Endothelial cell of umbilical vein (primary cell): Measurements from ENCODE around the gene DRC7. TPM values are rescaled to one million over a fixed set of nuclear protein-coding genes. Genes with fewer than 3 reads are reported as not detected.

Experiments
- BruUV-seq: library from RNA; stranded (reverse); fragments of 400-500 nt; replicated peaks from 2 replicates; lab custom pipeline; 2021; lab: Mats Ljungman, UMichigan
- CTCF ChIA-PET: fragments of 300-600, 350-600 bp; sonication (Branson Sonifier 250); formaldehyde crosslinking; loops from one replicate; lab custom pipeline; 2021; ENCODE audit warnings: antibody characterized with exemption, inconsistent platforms; lab: Charles Lee
- POLR2A ChIA-PET: fragments of 300-600, 350-600 bp; sonication (Branson Sonifier 250); formaldehyde crosslinking; loops from one replicate; lab custom pipeline; 2021; ENCODE audit warnings: antibody characterized with exemption, inconsistent platforms; lab: Charles Lee
- DNase-seq: peaks from one replicate; pipeline ENCODE4 v3.0.0-alpha.2; 2011; ENCODE audit warnings: low read depth, low spot score
- FAIRE-seq: peaks from 2 replicates; lab custom pipeline; 2011; peaks lifted over from hg19 to GRCh38; lab: Jason Lieb, UNC
- H2AFZ ChIP-seq: 2 replicates; pipeline ENCODE4 v1.6.0; 2012; ENCODE audit warnings: low read depth, low read length, control low read depth, inconsistent platforms
- H3K27ac ChIP-seq: 2 replicates; pipeline ENCODE4 v1.5.1; 2011; ENCODE audit warnings: low read depth, mild to moderate bottlenecking, control low read depth, low read length, moderate library complexity; ENCODE audit not compliant: insufficient read depth
- H3K27me3 ChIP-seq, 2 experiments: 2 replicates each; pipeline versions ENCODE4 v1.6.0 to v1.6.1; 2011; ENCODE audit warnings: low read length in 2 of 2, mixed read lengths in 1 of 2; ENCODE audit not compliant: control insufficient read depth in 2 of 2, insufficient read depth in 2 of 2
- H3K36me3 ChIP-seq, 2 experiments: 2 replicates in 1 of 2; 3 replicates in 1 of 2; pipeline ENCODE4 v1.5.1; 2011; ENCODE audit warnings: low read length in 2 of 2, mild to moderate bottlenecking in 1 of 2, moderate library complexity in 1 of 2; ENCODE audit not compliant: control insufficient read depth in 2 of 2, insufficient read depth in 2 of 2; ENCODE audit errors: extremely low read depth in 1 of 2
- H3K4me1 ChIP-seq: 3 replicates; pipeline ENCODE4 v1.5.1; 2011; ENCODE audit warnings: mild to moderate bottlenecking, low read length; ENCODE audit not compliant: control insufficient read depth, insufficient read depth; ENCODE audit errors: extremely low read depth
- H3K4me2 ChIP-seq: 2 replicates; pipeline ENCODE4 v1.6.1; 2011; ENCODE audit warnings: low read length, control low read depth, mixed read lengths; ENCODE audit not compliant: insufficient read depth
- H3K4me3 ChIP-seq, 3 experiments: fragments of 200-600 bp in 1 of 3; sonication (generic), shearing (Covaris generic) in 1 of 3; replicated peaks in 1 of 3; 2 replicates each; pipeline ENCODE4 v1.5.1; 2011 to 2016; ENCODE audit warnings: control low read depth in 3 of 3, low read length in 3 of 3, mild to moderate bottlenecking in 2 of 3, inconsistent platforms in 1 of 3, low read depth in 1 of 3, moderate library complexity in 1 of 3; ENCODE audit not compliant: insufficient read depth in 1 of 3
- H3K79me2 ChIP-seq: 2 replicates; pipeline ENCODE4 v1.6.0; 2012; ENCODE audit warnings: low read length, inconsistent platforms; ENCODE audit not compliant: control insufficient read depth, insufficient read depth
- H3K9ac ChIP-seq: replicated peaks from 2 replicates; pipeline ENCODE3; 2011; ENCODE audit warnings: low read length, control low read depth; ENCODE audit not compliant: insufficient read depth; ENCODE audit errors: extremely low read depth
- H3K9me1 ChIP-seq: replicated peaks from 3 replicates; pipeline ENCODE4 v1.6.0; 2011; ENCODE audit warnings: mild to moderate bottlenecking, low read length; ENCODE audit not compliant: control insufficient read depth, insufficient read depth; ENCODE audit errors: extremely low read depth
- H3K9me3 ChIP-seq: replicated peaks from 2 replicates; pipeline ENCODE4 v1.5.1; 2012; ENCODE audit warnings: low read length, inconsistent platforms; ENCODE audit not compliant: control insufficient read depth, insufficient read depth
- H4K20me1 ChIP-seq: replicated peaks from 2 replicates; pipeline ENCODE3; 2011; ENCODE audit warnings: mild to moderate bottlenecking, low read length; ENCODE audit not compliant: control insufficient read depth, insufficient read depth; ENCODE audit errors: extremely low read depth
- EZH2 ChIP-seq: IDR thresholded peaks from 2 replicates; pipeline ENCODE4 v1.6.1; 2012; ENCODE audit warnings: borderline replicate concordance, low read depth, mild to moderate bottlenecking, moderate library complexity, low read length, inconsistent platforms; ENCODE audit not compliant: severe bottlenecking
- FOS ChIP-seq: IDR thresholded peaks from 2 replicates; pipeline ENCODE4 v1.6.1; 2011; ENCODE audit warnings: mild to moderate bottlenecking, low read length, moderate library complexity, borderline replicate concordance; ENCODE audit not compliant: insufficient read depth
- GATA2 ChIP-seq: IDR thresholded peaks from 2 replicates; pipeline ENCODE4 v1.7.0; 2011; ENCODE audit warnings: low read depth, mild to moderate bottlenecking, moderate library complexity, mixed read lengths, low read length; ENCODE audit not compliant: insufficient read length, insufficient read depth
- JUN ChIP-seq: IDR thresholded peaks from 2 replicates; pipeline ENCODE4 v1.6.1; 2011; ENCODE audit warnings: borderline replicate concordance, low read depth; ENCODE audit not compliant: insufficient read length, insufficient read depth
- MYC ChIP-seq: IDR thresholded peaks from one replicate; pipeline ENCODE4 v1.6.1; 2011; ENCODE audit warnings: mild to moderate bottlenecking, low read depth, low read length
- POLR2A ChIP-seq: IDR thresholded peaks from 2 replicates; pipeline ENCODE4 v1.6.1; 2012; ENCODE audit warnings: low read depth, mild to moderate bottlenecking, control low read depth, low read length
- POLR2AphosphoS5 ChIP-seq: IDR thresholded peaks from 2 replicates; pipeline ENCODE4 v1.6.1; 2012; ENCODE audit warnings: low read depth, mild to moderate bottlenecking, control low read depth, low read length, moderate library complexity; ENCODE audit not compliant: insufficient read depth
- dilution Hi-C: fragments of 300-500 bp; cut with MboI; formaldehyde crosslinking; loops from one replicate; pipeline ENCODE4 v1.15.0; 2019; ENCODE audit warnings: low sequenced_read_pairs; ENCODE audit not compliant: extremely low pct_ligation_motif_present
- intact Hi-C: fragments of 100-400 bp; cut with micrococcal nuclease; formaldehyde crosslinking; loops from one replicate; pipeline ENCODE4 v1.10.0; 2022
- polyA plus RNA-seq, 4 experiments: library from polyadenylated mRNA; depleted of rRNA in 3 of 4; stranded (reverse) in 3 of 4; unstranded in 1 of 4; fragments of >200 nt; gene quantifications; 2 replicates each; pipeline versions ENCODE4 v1.2.1 to v1.2.3, GENCODE V29; 2011 to 2012; ENCODE audit warnings: missing spikeins in 1 of 4
- total RNA-seq: library from RNA; stranded (reverse); gene quantifications from 2 replicates; pipeline ENCODE4 v1.2.3, GENCODE V29; 2021
- TF ChIP-seq, protein P1 (sequence below): IDR thresholded peaks from 2 replicates; pipeline ENCODE4 v1.6.1; 2011; ENCODE audit not compliant: insufficient read depth, insufficient read length
- TF ChIP-seq, protein P2 (sequence below), 2 donors: IDR thresholded peaks; 1 replicate in 1 of 2; 2 replicates in 1 of 2; pipeline ENCODE4 v1.5.1; 2011; ENCODE audit warnings: low read length in 2 of 2, mild to moderate bottlenecking in 2 of 2, moderate library complexity in 2 of 2, control low read depth in 1 of 2, inconsistent platforms in 1 of 2, low read depth in 1 of 2; ENCODE audit not compliant: insufficient read depth in 1 of 2; ENCODE audit errors: extremely low read depth in 1 of 2

Gene DRC7
- total and polyA plus RNA-seq, 2 donors (not counting 3 experiments of a cell fraction or from before 2014, with no cell fraction given), result 0.13 to 0.77 TPM

- Histone ChIP-seq H2AFZ (no peak overlapping the region), H3K36me3 (peaks cover 2 to 3% of the 10 kb centered on the region in 2 experiments), H3K4me2 (no peak overlapping the region), H3K79me2 (no peaks in the 10 kb centered on the region), H3K4me3 (no peak overlapping the region), H3K9me3 (no peaks in the 10 kb centered on the region), H3K27me3 (no peaks in the 10 kb centered on the region), H3K4me1 (no peaks in the 10 kb centered on the region), H3K27ac (no peak overlapping the region), H3K9me1 (no peaks in the 10 kb centered on the region), H4K20me1 (no peaks in the 10 kb centered on the region), H3K9ac (no peak overlapping the region)
- ChIA-PET CTCF (interaction anchor here (1.0 to 1.5 kb wide), 2 partner anchors 19 to 201 kb away, joined by 3 read pairs; no protein-coding TSS in a partner anchor), POLR2A (no interaction called here)
- no TSS peak for BruUV-seq
- FAIRE-seq (no peak), DNase-seq (no peak)
- intact Hi-C loops (no loop called here), dilution Hi-C loops (no loop called here)
- no peak for TF ChIP-seq JUN
- TF ChIP-seq, protein P1, sequence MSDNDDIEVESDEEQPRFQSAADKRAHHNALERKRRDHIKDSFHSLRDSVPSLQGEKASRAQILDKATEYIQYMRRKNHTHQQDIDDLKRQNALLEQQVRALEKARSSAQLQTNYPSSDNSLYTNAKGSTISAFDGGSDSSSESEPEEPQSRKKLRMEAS, result no peak
- TF ChIP-seq, protein P2, sequence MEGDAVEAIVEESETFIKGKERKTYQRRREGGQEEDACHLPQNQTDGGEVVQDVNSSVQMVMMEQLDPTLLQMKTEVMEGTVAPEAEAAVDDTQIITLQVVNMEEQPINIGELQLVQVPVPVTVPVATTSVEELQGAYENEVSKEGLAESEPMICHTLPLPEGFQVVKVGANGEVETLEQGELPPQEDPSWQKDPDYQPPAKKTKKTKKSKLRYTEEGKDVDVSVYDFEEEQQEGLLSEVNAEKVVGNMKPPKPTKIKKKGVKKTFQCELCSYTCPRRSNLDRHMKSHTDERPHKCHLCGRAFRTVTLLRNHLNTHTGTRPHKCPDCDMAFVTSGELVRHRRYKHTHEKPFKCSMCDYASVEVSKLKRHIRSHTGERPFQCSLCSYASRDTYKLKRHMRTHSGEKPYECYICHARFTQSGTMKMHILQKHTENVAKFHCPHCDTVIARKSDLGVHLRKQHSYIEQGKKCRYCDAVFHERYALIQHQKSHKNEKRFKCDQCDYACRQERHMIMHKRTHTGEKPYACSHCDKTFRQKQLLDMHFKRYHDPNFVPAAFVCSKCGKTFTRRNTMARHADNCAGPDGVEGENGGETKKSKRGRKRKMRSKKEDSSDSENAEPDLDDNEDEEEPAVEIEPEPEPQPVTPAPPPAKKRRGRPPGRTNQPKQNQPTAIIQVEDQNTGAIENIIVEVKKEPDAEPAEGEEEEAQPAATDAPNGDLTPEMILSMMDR (IDR thresholded peaks at IDR 0.05; ENCODE audit: extremely low read depth in 1 of 2, insufficient read depth in 1 of 2, low read depth in 1 of 2, low read length in 2 of 2), result no peak
- TF ChIP-seq EZH2, result no peak
- TF ChIP-seq GATA2, result no peak
- TF ChIP-seq POLR2AphosphoS5, result no peak
- TF ChIP-seq POLR2A, result no peak
- TF ChIP-seq FOS, result no peak
- TF ChIP-seq MYC, result no peak
Measured at GRCh38 chr16:57661936-57662906, 32.4 kb upstream of the DRC7 start.
